NT2/D1 (cell line): ENCODE results near the gene ACVRL1.

Experiments
- DNase-seq: peaks from one replicate; pipeline ENCODE4 v3.0.0-alpha.2; 2011; ENCODE audit warnings: low read depth, low spot score
- H3K27me3 ChIP-seq: 2 replicates; pipeline ENCODE4 v1.6.0; 2011; ENCODE audit warnings: mild to moderate bottlenecking; ENCODE audit not compliant: insufficient read length, insufficient read depth
- H3K36me3 ChIP-seq: 2 replicates; pipeline ENCODE4 v1.6.1; 2011; ENCODE audit warnings: mild to moderate bottlenecking, low read length, mixed read lengths; ENCODE audit not compliant: insufficient read depth, insufficient read length
- H3K4me1 ChIP-seq: 2 replicates; pipeline ENCODE4 v1.5.1; 2011; ENCODE audit not compliant: insufficient read depth, insufficient read length
- H3K4me3 ChIP-seq: 2 replicates; pipeline ENCODE4 v1.5.1; 2011; ENCODE audit warnings: low read depth; ENCODE audit not compliant: insufficient read length
- H3K9ac ChIP-seq: 2 replicates; pipeline ENCODE4 v1.6.0; 2011; ENCODE audit warnings: low read depth; ENCODE audit not compliant: insufficient read length
- H3K9me3 ChIP-seq: 2 replicates; pipeline ENCODE4 v1.5.1; 2011; ENCODE audit warnings: mild to moderate bottlenecking, low read length; ENCODE audit not compliant: insufficient read depth
- SUZ12 ChIP-seq: IDR thresholded peaks from 2 replicates; pipeline ENCODE4 v1.6.1; 2011; ENCODE audit not compliant: insufficient read length, insufficient read depth; ENCODE audit errors: extremely low read depth
- YY1 ChIP-seq: IDR thresholded peaks from 2 replicates; pipeline ENCODE4 v1.6.1; 2011; ENCODE audit not compliant: insufficient read length, insufficient read depth
- ZNF274 ChIP-seq: IDR thresholded peaks from 2 replicates; pipeline ENCODE4 v1.6.1; 2011; ENCODE audit warnings: mild to moderate bottlenecking, low read depth, low read length

Gene ACVRL1

GRCh38 chr12:51901121-51901817 is 6.0 kb upstream of the ACVRL1 start:
- Histone ChIP-seq H3K27me3 (peaks cover 2% of the 10 kb centered on the region), H3K4me1 (peaks cover under 1% of the 10 kb centered on the region), H3K4me3 (no peak overlapping the region), H3K9me3 (no peaks in the 10 kb centered on the region), H3K9ac (no peak overlapping the region), H3K36me3 (no peaks in the 10 kb centered on the region)
- no peak for TF ChIP-seq SUZ12
- no peak for TF ChIP-seq YY1
- no peak for TF ChIP-seq ZNF274
- no peak for DNase-seq

DNA sequence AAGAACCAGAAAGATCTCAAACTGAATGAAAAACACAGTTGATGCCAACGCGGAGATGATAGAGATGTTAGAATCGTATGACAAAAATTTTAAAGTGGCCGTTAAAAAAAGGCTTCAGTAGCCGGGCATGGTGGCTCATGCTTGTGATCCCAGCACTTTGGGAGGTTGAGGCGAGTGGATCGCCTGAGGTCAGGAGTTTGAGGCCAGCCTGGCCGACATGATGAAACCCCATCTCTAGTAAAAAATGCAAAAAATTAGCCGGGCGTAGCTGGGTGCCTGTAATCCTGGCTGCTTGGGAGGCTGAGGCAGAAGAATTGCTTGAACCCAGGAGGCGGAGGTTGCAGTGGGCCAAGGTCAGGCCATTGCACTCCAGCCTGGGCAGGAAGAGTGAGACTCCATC is 5.4 kb upstream of the ACVRL1 start:
- Histone ChIP-seq H3K27me3 (no peaks in the 10 kb centered on the region), H3K4me1 (peaks cover 3% of the 10 kb centered on the region), H3K9ac (no peak overlapping the region), H3K36me3 (no peaks in the 10 kb centered on the region), H3K9me3 (no peaks in the 10 kb centered on the region), H3K4me3 (no peak overlapping the region)
- DNase-seq, result no peak
- no peak for TF ChIP-seq SUZ12
- TF ChIP-seq YY1, result no peak
- TF ChIP-seq ZNF274, result no peak

GRCh38 chr12:51904951-51905470 is 2.3 kb upstream of the ACVRL1 start:
- Histone ChIP-seq H3K9ac (no peak overlapping the region), H3K27me3 (peaks cover 15% of the 10 kb centered on the region), H3K4me3 (no peak overlapping the region), H3K4me1 (peaks cover 3% of the 10 kb centered on the region), H3K9me3 (no peaks in the 10 kb centered on the region), H3K36me3 (no peaks in the 10 kb centered on the region)
- no peak for DNase-seq
- TF ChIP-seq ZNF274, result no peak
- no peak for TF ChIP-seq SUZ12
- no peak for TF ChIP-seq YY1

DNA sequence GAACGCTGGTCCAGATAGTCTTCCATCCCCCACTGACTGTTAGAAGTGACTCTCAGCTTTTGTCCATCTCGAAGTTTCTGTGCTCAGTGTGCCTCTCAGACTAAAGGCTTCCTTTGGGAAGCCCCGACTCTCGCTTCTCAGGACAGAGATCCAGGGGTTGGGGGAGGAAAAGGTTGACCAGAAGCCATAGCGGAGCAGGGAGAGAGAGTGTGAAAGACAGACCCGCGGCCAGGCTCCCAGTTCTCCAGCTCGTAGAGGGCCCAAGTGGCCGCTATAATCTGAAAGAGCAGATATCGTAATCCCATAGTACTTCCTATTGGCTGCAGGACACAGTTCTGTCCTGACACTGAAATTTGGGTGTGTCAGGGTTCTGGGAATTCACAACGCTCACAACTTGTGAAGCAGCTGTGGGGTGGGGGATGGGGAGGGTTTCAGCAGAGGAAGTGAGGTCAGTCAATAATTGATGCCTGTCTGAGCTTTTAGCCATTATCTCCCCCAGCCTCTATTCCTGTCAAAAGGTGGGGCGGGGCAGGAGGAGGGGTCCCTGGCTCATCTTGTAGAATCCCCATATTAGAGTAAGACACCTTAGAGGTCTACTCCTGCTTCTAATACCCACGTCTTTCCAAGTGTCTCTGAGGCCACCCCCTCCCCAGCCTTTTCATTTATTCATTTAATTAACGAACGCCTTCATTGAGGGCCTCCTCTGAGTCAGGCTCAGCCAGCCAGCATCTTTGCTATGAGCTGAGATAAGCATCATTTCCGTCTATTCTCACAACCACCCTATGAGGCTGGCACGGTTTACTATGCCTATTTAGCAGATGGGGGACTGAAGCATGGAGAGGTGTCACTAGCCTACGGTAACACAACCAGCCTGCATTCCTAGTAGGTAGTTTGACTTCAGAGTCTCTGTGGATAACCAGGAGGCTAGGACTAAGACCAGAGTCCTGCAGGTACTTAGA is 1.6 kb upstream of the ACVRL1 start:
- Histone ChIP-seq H3K27me3 (peaks cover 16% of the 10 kb centered on the region), H3K9ac (no peak overlapping the region), H3K9me3 (no peaks in the 10 kb centered on the region), H3K36me3 (no peaks in the 10 kb centered on the region), H3K4me1 (peaks cover 8% of the 10 kb centered on the region), H3K4me3 (no peak overlapping the region)
- no peak for DNase-seq
- TF ChIP-seq ZNF274, result no peak
- TF ChIP-seq YY1, result no peak
- TF ChIP-seq SUZ12, result no peak

GRCh38 chr12:51906430-51907082 is 748 bp upstream of the ACVRL1 start:
- H3K9me3 ChIP-seq, result no peaks in the 10 kb centered on the region
- no peak for DNase-seq
- no peak for TF ChIP-seq YY1
- TF ChIP-seq SUZ12, result no peak
- no peak for TF ChIP-seq ZNF274
- H3K4me3 ChIP-seq, result no peak overlapping the region
- H3K4me1 ChIP-seq, result peaks cover 11% of the 10 kb centered on the region
- no peak overlapping the region for H3K9ac ChIP-seq
- H3K27me3 ChIP-seq, result peaks cover 16% of the 10 kb centered on the region
- no peaks in the 10 kb centered on the region for H3K36me3 ChIP-seq

- peaks cover 16% of the 10 kb centered on the region for H3K27me3 ChIP-seq
- no peak for DNase-seq
- H3K9ac ChIP-seq, result peak overlapping the region; percentile 23
- H3K4me3 ChIP-seq, result no peak overlapping the region
- TF ChIP-seq SUZ12 (no peak), YY1 (no peak), ZNF274 (no peak)
- H3K36me3 ChIP-seq, result no peaks in the 10 kb centered on the region
- H3K4me1 ChIP-seq, result peaks cover 22% of the 10 kb centered on the region
- no peaks in the 10 kb centered on the region for H3K9me3 ChIP-seq
Observed at GRCh38 chr12:51907856-51908425, 637 bp downstream of the ACVRL1 start.
